Activated CD4-positive, alpha-beta T cell treated with anti-CD3 and anti-CD28 coated beads for 1 hour (primary cell): ENCODE measurements around the gene RNF26.

Source experiments
- DNase-seq: peaks from one replicate; pipeline ENCODE4 v3.0.0-alpha.2; 2020

The RNF26 gene

GRCh38 chr11:119334174-119334930 is at the start of gene RNF26:
Gene RNF26 (plus strand): TSS chr11:119334527. CDS start chr11:119335123, 596 bp downstream.
- peak; percentile 88 for DNase-seq

DNA sequence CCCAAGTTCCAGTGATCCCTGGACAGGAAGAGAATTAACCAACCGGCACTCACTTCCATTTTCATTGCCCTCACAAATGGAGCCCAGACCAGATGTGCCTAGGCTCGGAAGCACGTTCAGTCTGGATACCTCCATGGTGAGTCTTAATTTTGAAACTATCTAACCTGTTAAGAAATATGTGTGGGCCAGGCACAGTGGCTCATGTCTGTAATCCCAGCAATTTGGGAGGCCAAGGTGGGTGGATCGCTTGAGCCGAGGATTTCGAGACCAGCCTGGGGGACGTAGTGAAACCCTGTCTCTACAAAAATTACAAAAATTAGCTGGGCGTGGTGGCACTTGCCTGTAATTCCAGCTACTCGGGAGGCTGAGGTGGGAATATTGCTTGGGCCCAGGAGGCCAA is 48.9 kb upstream of the RNF26 start:
- no peak for DNase-seq

DNA sequence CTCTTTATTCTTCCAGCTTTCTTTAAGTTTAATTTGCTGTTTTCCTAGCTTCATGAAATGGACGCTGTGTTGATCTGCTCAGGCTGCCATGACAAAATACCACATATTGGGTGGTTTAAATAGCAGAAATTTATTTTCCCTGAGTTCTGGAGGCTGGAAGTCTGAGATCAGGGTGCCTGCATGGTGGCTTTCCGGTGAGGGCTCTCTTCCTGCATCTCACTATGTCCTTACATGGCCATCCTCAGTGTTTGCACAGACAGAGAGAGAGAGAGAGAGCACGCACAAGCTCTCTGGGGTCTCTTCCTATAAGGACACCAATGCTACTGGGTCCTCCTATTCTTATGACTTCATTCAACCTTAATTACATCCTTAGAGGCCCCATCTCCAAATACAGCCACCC is 46.1 kb upstream of the RNF26 start:
- DNase-seq: no peak

GRCh38 chr11:119290894-119291497 is 43.3 kb upstream of the RNF26 start:
- no peak for DNase-seq

- DNase-seq: no peak
Measured at GRCh38 chr11:119293461-119293860, 40.9 kb upstream of the RNF26 start.

DNA sequence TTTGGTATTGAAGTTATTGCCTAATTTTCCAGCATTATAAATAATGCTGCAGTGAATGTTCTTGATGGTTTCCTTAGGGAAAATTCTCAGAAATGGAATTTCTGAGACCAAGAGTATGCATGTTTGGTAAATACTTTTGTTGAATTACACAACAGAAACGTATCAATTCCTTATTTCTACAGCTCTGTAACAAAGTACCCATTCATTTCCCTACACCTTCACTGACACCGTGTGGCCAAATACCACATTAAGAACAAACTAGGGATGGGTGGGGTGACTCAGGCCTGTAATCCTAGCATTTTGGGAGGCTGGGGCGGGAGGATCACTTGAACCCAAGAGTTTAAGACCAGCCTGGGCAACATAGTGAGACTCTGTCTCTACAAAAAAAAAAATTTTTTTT is 39.1 kb upstream of the RNF26 start:
- DNase-seq: no peak

DNA sequence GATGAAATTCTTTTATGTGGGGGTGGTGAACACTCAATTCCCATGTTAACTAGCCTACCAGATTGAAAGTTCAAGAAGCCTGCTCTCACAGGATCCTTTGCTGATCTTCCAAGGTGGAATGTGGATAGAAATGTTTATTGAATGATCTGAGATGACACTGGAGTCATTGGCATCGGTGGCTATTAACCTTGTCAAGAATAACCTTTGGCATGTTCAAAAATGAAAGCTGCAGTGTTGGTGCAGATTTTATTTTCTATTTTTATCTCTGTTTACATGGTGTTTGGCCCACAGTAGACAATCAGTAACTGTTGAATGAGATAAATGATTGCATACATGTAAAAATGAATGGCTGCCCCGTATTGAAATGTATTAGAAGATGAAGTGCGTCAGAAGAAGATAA is 36.4 kb upstream of the RNF26 start:
- no peak for DNase-seq

- no peak for DNase-seq
Measured at GRCh38 chr11:119298726-119299125, 35.6 kb upstream of the RNF26 start.

DNA sequence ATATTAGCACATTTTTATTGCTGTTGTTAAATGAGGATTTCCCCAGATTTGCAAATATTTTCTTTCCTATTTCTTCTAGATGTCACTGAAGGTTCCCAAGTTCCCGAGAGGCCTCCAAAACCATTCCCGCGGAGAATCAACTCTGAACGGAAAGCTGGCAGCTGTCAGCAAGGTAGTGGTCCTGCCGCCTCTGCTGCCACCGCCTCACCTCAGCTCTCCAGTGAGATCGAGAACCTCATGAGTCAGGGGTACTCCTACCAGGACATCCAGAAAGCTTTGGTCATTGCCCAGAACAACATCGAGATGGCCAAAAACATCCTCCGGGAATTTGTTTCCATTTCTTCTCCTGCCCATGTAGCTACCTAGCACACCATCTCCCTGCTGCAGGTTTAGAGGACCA is 34.9 kb upstream of the RNF26 start:
- no peak for DNase-seq

DNA sequence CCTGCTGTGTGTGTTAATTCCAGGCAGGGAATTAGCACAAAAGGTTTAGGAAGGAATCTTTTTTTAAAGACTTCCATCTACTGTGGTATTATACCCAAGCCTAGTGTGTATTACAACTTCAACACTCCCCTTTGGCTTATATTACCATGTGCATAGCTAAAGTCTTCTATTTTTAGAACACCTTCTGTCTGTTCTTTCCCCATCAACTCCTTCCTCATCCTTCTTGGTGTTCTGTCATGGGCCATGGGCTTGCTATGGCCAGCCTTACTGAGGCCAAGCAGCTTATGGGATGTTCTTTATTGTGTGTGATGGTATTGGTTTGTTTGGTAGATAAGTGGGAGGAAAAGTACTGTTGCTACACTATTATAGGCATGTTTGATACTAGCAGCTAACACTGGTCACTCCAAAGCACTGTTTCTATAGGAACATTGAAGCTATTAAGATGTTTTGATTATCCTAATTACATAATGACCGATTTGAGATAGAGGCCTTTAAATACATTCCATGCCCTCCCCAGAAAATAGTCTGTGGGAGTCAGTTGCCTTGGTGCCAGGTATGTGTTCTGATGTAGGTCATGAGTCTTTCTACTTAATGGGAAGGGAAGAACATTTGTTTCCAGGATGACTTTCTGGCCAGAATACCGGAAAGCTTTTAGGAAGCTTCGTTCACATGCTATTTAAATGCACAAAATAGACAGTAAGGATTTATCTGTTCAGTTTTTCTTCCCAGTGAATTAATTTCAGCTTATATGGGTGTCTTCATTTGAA is 33.9 kb upstream of the RNF26 start:
- no peak for DNase-seq

DNA sequence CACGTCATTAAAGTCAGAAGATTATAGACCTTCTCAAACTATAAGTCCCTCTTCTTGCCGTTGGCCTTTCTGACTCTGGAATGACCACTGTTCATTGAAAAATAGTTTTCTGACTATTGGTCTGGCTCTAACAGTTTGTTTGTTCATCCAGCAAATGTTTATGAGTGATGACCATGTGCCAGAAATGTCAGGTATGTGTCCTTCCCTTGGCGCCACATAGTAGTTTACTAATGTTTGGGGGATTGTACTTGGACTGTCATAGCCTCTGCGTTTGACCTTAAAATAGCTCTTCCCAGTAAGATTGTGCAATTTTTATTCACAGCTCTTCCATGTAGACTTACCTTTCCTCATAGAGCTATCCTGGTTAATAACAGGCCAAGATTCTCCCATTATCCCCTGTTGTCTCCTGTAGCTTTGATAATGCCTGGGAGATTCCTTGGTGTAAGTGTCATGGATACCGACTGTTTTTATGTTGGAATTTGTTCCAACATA is 31.1 kb upstream of the RNF26 start:
- no peak for DNase-seq

GRCh38 chr11:119305556-119306372 is 28.6 kb upstream of the RNF26 start:
- DNase-seq: no peak

GRCh38 chr11:119306373-119306890 is 27.9 kb upstream of the RNF26 start:
- DNase-seq: no peak

DNA sequence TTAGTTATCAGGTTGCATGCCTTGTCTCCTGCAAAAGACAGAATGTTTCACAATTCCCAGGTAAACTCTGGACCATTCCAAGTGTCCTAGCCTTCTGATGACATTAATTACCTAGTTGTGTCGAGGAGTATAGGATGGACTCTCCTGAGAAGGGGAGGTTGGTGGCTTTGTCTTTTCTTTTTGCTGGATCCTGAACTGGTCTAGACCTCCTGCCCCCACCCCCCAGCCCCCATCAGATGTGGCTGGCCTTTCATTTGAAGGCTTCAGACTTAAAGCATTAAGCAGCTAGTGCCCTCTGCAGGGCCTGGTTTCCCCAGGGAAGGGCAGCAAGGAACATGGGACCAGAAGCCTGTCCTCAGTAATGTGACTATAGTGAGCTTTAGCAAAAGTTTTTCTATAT is 27.1 kb upstream of the RNF26 start:
- no peak for DNase-seq

GRCh38 chr11:119307974-119308373 is 26.4 kb upstream of the RNF26 start:
- DNase-seq: no peak

DNA sequence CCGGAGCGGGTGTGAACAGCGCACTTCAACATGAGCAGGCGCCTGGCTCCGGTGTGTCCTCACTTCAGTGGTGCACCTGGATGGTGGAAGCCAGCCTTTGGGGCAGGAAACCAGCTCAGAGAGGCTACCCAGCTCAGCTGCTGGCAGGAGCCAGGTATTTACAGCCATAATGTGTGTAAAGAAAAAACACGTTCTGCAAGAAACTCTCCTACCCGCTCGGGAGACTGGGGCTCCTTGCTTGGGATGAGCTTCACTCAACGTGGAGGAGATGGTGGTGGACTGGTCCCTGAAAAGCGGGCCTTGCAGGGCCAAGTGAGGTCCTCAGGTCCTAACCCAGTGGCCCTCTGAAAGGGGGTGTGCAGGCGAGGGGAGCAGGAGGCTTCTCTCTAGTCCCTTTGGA is 24.9 kb upstream of the RNF26 start:
- DNase-seq: no peak

- no peak for DNase-seq
Measured at GRCh38 chr11:119309953-119310681, 24.2 kb upstream of the RNF26 start.

DNA sequence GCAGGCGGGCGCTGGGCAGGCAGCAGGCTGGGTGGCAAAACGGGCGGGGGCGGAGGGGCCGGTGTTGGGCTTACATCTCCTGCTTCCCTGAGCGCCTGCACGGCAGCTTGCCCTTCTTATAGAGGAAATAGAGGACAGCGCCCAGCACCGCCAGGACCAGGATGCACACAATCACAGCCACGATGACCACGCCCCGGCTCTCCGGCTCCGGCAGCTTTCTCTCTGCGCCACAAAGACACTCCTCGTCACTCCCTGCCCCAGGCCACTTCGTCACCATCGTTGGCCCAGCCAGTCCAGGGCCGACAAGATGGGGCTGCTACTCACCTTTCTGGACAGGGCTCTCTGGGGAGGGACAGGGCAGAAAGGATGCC is 23.7 kb upstream of the RNF26 start:
- DNase-seq: no peak

- no peak for DNase-seq
Measured at GRCh38 chr11:119314726-119315125, 19.6 kb upstream of the RNF26 start.

DNA sequence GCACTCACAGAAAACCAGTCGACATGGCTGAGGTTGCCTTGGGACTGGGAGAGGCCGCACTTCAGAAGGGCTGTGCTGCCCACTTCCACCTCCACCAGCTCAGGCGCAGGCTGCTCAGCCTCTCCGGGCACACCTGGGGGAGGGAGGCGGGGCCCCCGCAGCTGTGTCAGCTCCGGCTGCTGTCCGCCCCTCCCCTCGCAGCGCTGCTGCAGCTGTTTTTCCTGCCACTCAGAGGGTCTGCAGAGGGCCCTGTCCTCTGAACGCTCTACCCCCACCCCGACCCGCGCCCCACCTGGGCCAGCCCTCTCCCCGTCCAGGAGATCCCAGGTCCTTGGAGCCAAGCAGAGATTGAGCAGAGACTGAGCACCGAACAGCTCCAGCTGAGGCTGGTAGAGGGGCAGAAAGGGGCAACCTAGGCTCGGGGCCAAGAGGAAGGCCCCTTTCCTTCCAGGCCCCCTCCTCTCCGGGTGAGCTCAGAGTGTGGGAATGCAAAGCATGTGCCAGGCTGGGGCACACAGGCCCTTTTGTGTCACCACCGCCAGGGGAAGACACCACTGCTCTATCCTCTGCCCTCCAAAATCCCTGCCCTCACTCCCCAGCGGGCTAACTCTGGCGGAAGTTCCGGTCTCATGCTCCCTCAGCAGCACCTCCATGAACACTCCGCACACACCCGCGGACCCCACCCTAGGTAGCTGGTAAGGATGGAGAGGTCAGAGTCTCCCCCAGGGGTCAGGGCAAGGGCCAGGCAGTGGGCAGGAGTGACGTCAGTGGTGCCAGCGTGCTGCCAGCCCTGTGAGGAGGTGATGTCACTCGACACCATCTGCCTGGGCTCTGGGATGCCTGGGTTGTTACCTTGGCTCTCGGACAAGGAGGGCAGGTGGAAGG is 19.0 kb upstream of the RNF26 start:
- peak; percentile 36 for DNase-seq
